Measurements from ENCODE around the gene AP5B1.

The AP5B1 gene

DNA sequence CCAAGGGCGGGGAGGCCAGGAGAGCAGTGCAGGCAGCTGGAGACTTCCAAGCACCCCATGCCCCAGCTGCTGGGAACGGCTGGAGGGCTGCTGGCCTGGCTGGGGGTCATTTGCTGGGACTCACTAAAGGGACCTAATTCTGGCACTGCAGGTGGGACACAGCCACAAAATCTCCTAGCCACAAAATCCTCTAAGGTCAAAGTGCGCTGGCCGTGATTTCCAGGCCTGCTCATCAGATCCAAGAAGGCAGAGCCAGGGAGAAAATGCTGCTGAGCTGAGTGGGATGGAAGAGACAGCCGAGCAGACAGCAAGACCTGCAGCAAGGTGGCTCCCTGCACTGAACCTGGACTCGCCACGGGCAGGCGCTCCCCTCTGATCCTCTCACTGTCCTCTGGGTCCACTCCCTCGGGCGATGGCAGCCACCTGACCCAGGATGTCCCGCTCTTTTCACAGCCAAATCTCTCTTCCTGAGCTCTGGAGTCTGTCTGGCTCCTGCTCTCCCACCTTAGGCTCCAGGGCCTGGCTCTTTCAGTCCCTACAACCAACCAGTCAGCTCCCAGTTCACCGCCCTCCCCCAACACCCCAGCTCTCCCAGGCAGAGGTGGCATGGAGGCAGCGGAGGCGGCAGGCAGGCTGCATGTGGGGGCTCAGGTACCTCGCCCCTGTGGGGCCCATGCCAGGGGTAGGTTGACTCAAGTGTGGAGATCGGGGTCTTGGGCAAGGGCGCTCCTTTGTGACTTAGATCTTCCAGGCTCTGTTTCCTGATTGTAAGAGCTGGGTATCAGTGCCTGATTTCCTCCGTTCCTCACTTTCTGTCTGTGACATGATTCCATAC lies 20.6 kb upstream of the AP5B1 start:
- DNase-seq = no peak

- DNase-seq = no peak
Observed at GRCh38 chr11:65798882-65799281, 18.1 kb upstream of the AP5B1 start.

- DNase-seq = no peak
Observed at GRCh38 chr11:65797711-65798110, 16.9 kb upstream of the AP5B1 start.

DNA sequence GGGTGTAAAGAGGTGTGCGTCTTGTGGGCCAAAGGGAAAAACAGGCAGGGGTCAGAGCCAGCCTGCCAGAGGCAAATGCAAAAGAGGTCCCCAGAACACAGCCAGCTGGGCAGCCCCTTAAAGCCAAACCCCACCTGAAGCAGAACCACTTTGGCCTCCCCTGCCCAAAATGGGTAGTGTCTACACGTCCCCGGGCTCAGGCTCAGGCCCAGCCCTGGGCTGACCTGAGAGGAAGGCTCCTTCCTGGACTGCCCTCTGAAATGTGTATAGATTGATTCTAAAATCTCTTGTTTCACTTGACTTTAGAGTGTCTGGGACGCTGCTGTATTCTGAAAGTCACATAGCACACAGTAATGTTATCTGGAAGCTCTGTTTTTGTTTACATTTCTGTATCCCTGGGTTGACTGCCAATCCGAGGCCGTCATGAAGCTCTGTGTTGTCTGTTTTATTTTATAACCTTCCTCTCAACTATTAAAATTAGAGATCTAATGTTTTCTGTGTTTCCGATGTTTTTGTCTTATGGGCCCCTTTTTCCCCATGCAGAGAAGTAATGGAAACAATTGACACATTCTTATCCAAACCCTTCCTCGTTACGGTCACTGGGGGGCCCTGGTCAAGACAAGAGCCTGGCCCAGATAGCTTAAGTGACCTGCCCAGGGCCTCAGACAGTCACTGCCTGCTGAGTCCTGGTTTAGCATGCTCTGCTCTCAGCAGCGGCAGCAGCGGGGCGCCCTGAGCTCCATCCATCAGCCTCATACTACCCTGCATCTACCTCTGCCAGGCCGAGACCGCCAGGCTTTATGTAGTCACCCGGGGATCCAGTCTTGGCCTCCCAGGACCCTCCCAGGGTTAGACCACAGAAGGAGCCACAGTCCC lies 16.2 kb upstream of the AP5B1 start:
- DNase-seq = no peak

DNA sequence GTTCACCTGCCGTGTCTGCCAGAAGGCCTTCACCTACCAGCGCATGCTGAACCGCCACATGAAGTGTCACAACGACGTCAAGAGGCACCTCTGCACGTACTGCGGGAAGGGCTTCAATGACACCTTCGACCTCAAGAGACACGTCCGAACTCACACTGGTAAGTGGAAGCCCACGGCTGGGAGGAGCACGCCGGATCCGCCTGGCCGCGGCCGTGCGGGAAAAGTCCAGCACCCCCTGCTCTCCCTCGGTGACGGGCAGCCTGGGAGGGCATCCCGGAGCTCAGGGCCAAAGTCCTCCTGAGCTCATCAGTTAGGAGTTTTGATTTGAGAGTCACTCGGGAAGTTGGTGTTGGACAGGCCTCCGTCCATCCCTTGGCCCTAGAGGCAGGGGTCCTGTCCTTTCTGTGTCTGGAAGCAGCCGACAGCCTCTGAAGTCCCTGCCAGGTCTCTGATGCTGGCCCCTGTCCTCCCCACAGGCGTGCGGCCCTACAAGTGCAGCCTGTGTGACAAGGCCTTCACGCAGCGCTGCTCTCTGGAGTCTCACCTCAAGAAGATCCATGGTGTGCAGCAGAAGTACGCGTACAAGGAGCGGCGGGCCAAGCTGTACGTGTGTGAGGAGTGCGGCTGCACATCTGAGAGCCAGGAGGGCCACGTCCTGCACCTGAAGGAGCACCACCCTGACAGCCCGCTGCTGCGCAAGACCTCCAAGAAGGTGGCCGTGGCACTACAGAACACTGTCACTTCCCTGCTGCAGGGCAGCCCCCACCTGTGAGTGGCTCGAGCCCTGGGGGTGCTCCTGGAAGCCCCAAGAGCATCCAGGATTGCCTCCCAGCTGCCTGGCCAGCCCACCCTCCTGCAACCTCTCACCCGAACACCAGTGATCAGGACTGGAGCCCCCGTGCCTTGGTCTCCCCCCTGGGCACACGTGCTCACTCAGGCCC lies 14.1 kb upstream of the AP5B1 start:
- no peak for DNase-seq

DNA sequence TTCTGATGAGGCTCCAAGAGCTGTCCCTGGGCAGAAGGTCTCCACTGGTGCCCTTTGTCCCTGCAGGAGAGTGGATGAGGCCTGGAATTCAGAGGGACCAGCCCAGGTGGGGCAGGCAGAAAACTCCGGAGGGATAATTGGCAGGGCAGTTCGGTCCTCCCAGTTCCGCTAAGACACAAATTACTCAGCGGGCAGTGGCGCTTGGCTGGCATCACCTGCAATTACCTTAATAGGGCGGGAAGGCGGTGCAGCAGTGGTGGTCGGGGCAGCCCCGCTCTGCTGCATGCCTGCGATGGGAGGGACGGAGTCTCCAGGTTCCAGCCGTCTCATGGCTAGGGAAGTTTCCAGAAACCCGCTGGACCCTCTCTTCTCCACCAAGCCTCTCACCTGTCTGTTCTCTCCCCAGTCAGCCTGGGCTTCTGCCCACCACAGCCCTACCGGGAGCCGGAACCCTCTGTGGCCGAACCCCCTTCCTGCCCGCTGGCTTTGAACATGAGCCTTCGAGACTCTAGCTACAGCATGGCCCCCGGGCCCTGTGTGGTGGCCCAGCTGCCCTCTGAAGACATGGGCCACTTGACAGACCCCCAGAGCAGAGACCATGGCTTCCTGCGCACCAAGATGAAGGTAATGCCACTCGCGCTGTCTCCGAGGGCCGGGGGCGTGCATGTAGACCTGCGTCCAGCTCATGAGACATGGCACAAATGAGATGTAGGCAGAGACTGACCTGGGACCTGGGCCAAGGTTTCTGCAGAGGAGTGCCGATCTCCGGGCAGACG lies 13.0 kb upstream of the AP5B1 start:
- peak; percentile 94 for DNase-seq

GRCh38 chr11:65793144-65793581 lies 12.4 kb upstream of the AP5B1 start:
- DNase-seq = peak; percentile 96

- no peak for DNase-seq
Observed at GRCh38 chr11:65792456-65792855, 11.7 kb upstream of the AP5B1 start.

DNA sequence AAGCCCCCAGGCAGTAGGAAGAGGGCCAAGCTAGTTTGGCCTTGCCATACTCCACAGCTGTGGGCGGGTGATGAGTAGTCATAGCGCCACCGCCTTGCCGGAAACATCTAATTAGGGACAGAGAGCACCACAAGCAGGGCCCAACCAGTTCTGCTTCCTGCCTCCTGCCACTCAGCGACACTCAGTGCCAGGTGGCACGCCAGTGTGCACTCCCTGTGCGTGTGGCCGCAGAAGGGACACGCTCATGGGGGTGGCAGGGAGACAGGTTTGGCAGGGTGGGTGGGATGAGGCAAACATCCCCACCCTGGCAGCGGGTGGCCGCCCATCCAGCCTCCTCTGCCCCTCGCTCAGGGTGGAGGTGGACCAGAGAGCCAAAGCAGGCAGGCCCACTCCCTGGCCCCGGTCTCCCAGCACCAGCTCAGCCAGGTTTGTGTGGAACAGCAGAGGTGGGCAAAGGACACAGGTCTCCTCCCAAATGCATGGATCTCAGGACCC lies 11.0 kb upstream of the AP5B1 start:
- peak; percentile 92 for DNase-seq

DNA sequence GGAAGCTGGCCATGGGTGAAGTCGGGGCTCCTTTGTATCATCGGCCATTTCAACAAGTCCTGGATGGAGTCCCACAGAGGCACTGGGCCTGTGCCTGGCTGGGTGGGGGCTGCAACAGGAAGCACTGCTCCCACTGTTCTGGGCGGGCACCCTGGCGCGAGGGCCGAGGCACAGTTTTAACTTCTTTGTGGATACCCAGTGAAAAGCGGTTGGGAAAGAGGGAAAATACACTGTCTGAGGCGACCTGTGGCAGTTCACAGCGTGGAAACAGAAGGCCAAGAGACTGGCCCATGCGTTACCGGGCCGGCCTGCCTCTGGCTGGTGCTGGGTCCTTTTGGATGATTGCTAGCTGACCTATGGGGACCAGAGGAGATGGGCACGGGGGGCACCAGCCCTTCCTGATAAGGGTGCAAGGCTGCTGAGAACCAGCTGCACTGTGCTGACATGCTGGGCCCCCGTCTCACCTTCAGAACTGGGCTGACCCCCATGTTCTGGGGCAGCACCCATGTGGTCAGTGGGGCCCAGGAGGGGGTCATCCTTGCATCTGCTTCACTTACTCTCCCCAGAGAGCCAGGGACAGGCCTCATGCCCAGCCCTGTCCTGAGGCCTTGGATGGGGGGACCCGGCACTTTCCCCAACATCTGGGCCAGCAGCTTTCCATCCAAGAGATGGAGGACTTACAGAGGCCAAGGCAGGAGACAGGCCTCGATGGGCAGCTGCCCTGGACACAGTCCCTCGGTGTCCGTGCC lies 10.3 kb upstream of the AP5B1 start:
- DNase-seq = no peak

DNA sequence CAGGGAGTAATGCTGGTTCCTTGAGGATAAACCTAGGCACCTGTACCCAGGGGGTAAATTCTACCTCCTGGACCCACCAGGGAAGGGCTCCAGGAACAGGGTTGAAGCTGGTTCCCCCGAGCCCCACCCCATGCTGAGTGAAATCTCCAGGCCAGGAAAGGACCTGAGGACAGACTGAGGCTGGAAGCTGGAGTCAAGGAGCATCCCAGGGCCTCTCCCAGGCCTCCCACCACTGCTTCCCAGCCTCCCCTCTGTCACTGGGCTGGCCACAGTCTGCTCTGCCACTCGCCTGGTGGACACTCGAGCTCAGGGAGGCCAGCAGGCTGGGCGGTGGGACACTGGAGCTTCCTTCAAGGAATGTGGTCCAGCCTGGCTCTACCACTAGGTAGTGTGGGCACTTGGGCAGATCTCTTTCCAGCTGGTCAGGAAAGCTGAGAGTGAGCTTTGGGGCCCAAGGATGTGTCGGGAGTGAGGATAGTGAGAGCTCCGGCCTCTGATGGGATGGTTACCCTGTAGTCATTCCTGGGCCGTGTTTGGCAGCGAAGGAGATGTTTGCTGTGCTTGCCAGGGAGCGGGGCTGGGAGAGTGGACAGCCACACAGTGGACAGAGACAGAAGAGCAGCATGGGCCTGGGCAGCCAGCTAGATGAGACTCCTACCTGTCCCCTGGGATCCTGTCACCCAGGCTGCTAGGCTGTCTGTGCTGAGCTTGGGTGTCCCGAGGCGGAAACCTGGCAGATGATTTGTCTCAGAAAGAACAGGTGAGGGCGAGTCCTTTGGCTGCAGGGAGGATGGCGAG lies 9.5 kb upstream of the AP5B1 start:
- DNase-seq = peak; percentile 34

- DNase-seq = no peak
Observed at GRCh38 chr11:65789230-65790103, 8.7 kb upstream of the AP5B1 start.

GRCh38 chr11:65788821-65789220 lies 8.0 kb upstream of the AP5B1 start:
- no peak for DNase-seq

DNA sequence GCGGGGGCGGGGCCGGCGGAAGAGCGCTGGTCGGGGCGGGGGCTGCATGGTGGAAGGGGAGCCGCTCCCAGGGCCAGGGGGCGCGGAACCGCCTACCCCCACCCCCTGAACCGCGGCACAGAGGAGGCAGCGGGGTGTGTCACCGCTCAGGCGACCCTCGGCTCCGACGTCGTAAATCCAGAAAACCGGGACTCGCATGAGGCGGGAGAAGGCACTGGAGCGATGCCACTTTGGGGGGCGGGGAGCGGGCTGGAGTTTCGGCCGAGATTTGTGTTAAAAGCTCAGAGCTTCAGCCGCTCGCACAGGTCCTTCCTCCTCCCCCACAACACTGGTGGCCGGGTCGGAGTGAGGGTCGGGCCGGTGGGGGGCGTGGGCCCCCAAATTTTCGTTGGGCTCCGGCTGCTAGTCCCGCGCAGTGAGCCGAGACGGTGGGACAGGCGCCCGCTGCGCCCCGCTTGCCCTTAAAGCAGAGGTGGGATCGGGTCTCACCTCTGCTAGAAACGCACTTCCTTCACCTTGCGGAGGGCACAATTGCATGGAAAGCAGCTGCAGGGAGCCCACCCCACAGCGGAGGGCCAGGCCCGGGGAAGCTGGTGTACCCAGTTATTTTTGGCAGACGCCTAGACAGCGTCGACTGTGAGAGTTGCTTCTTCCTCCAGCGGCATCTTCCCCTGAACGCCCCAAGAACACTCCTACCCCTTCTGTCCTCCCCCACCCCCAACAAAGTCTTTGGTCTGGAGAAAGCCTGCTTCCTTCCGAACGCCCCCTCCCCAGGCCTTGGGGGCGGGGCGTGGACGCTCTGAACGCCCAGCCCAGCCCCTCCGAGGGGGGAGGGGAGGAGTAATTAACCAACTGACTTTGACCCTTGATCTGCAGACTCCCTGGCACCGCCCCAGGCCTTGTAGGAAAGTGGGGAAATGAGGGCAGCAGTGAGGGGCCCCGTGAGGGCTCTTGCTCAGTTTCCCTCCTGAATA lies 7.2 kb upstream of the AP5B1 start:
- peak; percentile 67 for DNase-seq

GRCh38 chr11:65786786-65787636 lies 6.2 kb upstream of the AP5B1 start, which contains the start of gene OVOL1:
Gene OVOL1 (plus strand): TSS chr11:65787063. CDS start chr11:65787374, 311 bp downstream.
- peak; percentile 52 for DNase-seq

GRCh38 chr11:65786008-65786785 lies 5.4 kb upstream of the AP5B1 start:
- DNase-seq = no peak

All from NCI-H69 (cell line).